ENCODE measurements around the gene PRCC. TPM values are rescaled to one million over a fixed set of nuclear protein-coding genes. Genes with fewer than 3 reads are reported as not detected.

PRCC gene
- total RNA-seq, 1 experiment from 2014 or later = 80.4 TPM

DNA sequence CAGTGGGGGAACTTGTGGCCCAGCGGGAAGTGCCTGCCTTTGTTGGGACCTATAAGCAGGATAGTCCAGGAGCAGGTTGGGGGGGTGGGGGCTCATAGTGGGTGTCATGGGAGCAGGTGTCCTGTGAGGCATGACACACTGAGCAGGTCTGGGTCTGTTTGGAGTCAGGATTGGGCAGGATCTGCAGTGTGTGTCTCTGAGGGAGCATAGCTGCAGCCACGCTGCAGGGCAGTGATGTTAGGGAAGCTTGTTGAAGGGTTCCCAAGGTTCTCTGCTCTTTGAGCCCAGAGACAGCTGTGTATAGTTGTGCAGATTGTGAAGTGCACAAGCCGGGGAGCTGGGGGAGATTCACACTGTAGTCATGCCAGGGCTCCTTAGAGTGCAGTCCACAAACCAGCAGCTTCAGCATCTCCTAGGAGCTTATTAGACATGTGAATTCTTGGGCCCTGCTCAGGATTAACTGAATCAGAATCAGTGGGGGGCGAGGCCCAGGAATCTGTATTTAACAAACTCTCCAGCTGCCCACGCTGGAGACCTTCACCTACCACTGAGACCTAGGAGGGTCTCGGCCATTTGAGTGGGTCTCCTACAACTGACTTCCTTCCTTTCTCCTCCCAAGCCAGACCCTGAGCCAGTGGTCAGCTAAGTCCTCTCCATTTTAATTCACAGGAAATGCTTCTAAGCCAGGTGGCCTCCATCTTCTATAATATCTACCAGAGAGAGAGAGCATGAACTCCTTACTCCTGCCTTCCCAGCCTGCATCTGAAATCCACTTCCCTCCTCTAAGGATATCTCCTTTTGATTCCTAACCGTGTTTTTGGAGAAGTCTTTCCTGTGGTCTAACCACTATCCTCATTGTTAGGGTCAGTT is 80.5 kb downstream of the PRCC start:
- no peak for DNase-seq
- H3K27me3 Mint-ChIP-seq (ENCODE audit: unreplicated experiment) = peaks cover 82% of the 10 kb centered on the region
- no TSS peak for BruUV-seq (replicated peaks)
- H3K27ac Mint-ChIP-seq (ENCODE audit: unreplicated experiment) = no peak overlapping the region
- CTCF ChIA-PET = interaction anchor here (1.0 kb wide), 1 partner anchor 12 kb away, joined by 4 read pairs; no protein-coding TSS in a partner anchor
- no peaks in the 10 kb centered on the region for H3K36me3 Mint-ChIP-seq (ENCODE audit: insufficient read depth, unreplicated experiment)
- TF ChIP-seq, protein P1, sequence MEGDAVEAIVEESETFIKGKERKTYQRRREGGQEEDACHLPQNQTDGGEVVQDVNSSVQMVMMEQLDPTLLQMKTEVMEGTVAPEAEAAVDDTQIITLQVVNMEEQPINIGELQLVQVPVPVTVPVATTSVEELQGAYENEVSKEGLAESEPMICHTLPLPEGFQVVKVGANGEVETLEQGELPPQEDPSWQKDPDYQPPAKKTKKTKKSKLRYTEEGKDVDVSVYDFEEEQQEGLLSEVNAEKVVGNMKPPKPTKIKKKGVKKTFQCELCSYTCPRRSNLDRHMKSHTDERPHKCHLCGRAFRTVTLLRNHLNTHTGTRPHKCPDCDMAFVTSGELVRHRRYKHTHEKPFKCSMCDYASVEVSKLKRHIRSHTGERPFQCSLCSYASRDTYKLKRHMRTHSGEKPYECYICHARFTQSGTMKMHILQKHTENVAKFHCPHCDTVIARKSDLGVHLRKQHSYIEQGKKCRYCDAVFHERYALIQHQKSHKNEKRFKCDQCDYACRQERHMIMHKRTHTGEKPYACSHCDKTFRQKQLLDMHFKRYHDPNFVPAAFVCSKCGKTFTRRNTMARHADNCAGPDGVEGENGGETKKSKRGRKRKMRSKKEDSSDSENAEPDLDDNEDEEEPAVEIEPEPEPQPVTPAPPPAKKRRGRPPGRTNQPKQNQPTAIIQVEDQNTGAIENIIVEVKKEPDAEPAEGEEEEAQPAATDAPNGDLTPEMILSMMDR (IDR thresholded peaks at IDR 0.05; ENCODE audit: unreplicated experiment) = no peak
- no peaks in the 10 kb centered on the region for H3K4me1 Mint-ChIP-seq (ENCODE audit: low read depth, unreplicated experiment)
- H3K4me3 Mint-ChIP-seq (ENCODE audit: low read depth, unreplicated experiment) = no peak overlapping the region
- peaks cover 2% of the 10 kb centered on the region for H3K9me3 Mint-ChIP-seq (ENCODE audit: low read depth, unreplicated experiment)
- intact Hi-C loops (cut with micrococcal nuclease; ENCODE audit: unreplicated experiment) = no loop called here

DNA sequence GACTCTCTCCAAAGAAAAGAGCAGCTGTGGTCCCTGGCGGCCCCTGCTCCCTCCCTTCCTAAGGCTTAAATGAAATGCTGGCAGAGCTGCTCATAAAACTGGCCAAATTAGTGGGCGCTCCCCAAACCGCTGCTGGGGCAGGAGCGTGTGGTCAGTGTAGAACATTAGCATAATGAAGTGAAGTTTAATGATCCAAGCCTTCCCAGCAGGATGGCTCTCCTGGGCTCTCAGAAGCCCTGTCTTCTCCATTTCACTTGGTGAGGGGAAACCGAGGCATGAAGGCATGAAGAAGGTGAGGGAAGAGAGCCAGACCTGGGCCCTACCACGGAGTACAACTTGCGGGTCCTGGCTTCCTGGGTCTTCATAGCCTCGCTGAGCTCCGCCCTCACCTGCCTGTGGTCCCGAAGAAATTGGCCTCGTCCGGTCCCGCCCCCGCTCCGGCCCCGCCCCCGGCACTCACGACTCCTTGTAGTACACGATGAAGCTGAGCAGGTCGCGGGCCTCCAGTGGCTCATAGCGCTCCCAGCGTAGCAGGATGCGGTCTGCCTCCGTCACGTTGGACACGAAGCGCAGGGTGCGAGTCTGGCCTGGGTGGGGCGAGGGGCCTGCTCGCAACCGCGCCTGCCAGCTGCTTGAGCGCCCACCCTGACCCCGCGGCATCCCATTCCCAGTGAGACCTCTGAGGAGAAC is 81.3 kb downstream of the PRCC start:
- H3K27ac Mint-ChIP-seq (ENCODE audit: unreplicated experiment) = no peak overlapping the region

DNA sequence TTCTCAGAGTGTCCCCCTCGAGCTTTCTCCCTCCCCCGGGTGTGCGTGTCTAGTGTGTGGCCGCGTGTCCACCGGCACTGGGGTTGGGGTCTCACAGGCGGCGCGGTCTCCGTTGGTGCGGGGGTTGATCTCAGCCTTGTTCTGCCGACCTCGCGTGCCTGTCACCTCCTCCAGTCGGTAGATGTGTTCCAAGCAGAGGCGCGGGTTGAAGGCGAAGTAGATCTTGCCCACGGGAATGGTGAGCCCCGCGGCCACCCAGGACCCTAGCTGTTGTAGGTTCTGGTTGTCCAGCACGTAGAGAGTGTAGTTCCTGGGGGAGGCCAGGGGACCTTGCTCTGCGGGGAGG is 81.8 kb downstream of the PRCC start:
- Mint-ChIP-seq H3K4me3 (ENCODE audit: low read depth, unreplicated experiment) (no peak overlapping the region), H3K4me1 (ENCODE audit: low read depth, unreplicated experiment) (no peaks in the 10 kb centered on the region), H3K27ac (ENCODE audit: unreplicated experiment) (no peak overlapping the region), H3K9me3 (ENCODE audit: low read depth, unreplicated experiment) (no peaks in the 10 kb centered on the region), H3K27me3 (ENCODE audit: unreplicated experiment) (peaks cover 82% of the 10 kb centered on the region), H3K36me3 (ENCODE audit: insufficient read depth, unreplicated experiment) (no peaks in the 10 kb centered on the region)
- intact Hi-C loops (cut with micrococcal nuclease; ENCODE audit: unreplicated experiment) = no loop called here
- DNase-seq = no peak
- TF ChIP-seq, protein P1 (IDR thresholded peaks at IDR 0.05; ENCODE audit: unreplicated experiment) = no peak
- CTCF ChIA-PET = no interaction called here
- BruUV-seq (replicated peaks) = no TSS peak

More for the DNA sequence above, 81.3 kb downstream of the PRCC start:
- Mint-ChIP-seq H3K9me3 (ENCODE audit: low read depth, unreplicated experiment) (no peaks in the 10 kb centered on the region), H3K4me3 (ENCODE audit: low read depth, unreplicated experiment) (no peak overlapping the region), H3K27me3 (ENCODE audit: unreplicated experiment) (peaks cover 82% of the 10 kb centered on the region), H3K4me1 (ENCODE audit: low read depth, unreplicated experiment) (no peaks in the 10 kb centered on the region), H3K36me3 (ENCODE audit: insufficient read depth, unreplicated experiment) (no peaks in the 10 kb centered on the region)
- TF ChIP-seq, protein P1 (IDR thresholded peaks at IDR 0.05; ENCODE audit: unreplicated experiment) = no peak
- no peak for DNase-seq
- BruUV-seq (replicated peaks) = no TSS peak
- intact Hi-C loops (cut with micrococcal nuclease; ENCODE audit: unreplicated experiment) = no loop called here
- CTCF ChIA-PET = interaction anchor here (1.0 kb wide), 1 partner anchor 11 kb away, joined by 4 read pairs; no protein-coding TSS in a partner anchor

Other genes with a start within 250 kb of the PRCC start
- 66.2 and 93.6 TPM in 2 replicates for gene IQGAP3, start 195.0 kb upstream of the PRCC start, total RNA-seq (2022)
- gene TTC24, start 187.8 kb upstream of the PRCC start, total RNA-seq (2022) = not detected in 2 replicates
- 129 and 143 TPM in 2 replicates for gene NAXE, start 175.8 kb upstream of the PRCC start, total RNA-seq (2022)
- gene GPATCH4, start 166.1 kb upstream of the PRCC start, total RNA-seq (2022) = 52.4 and 57.0 TPM in 2 replicates
- gene HAPLN2, start 148.1 kb upstream of the PRCC start, total RNA-seq (2022) = 0.27 TPM in 1 of 2 replicates, not detected in the other
- not detected in 2 replicates for gene BCAN, start 125.4 kb upstream of the PRCC start, total RNA-seq (2022)
- 6.1 and 7.4 TPM in 2 replicates for gene NES, start 90.1 kb upstream of the PRCC start, total RNA-seq (2022)
- gene CRABP2, start 62.0 kb upstream of the PRCC start, total RNA-seq (2022) = 17.6 and 27.3 TPM in 2 replicates
- 52.7 and 63.8 TPM in 2 replicates for gene METTL25B, start 39.1 kb upstream of the PRCC start, total RNA-seq (2022)
- gene ISG20L2, start 38.8 kb upstream of the PRCC start, total RNA-seq (2022) = 60.9 and 61.6 TPM in 2 replicates
- 130 and 138 TPM in 2 replicates for gene MRPL24, start 26.4 kb upstream of the PRCC start, total RNA-seq (2022)
- 437 and 470 TPM in 2 replicates for gene HDGF, start 15.9 kb upstream of the PRCC start, total RNA-seq (2022)
- 2.9 and 3.1 TPM in 2 replicates for gene SH2D2A, start 49.3 kb downstream of the PRCC start, total RNA-seq (2022)
- gene INSRR, start 91.6 kb downstream of the PRCC start, total RNA-seq (2022) = not detected in 2 replicates
- gene NTRK1, start 93.3 kb downstream of the PRCC start, total RNA-seq (2022) = not detected in 2 replicates
- gene PEAR1, start 126.2 kb downstream of the PRCC start, total RNA-seq (2022) = 3.0 and 3.2 TPM in 2 replicates
- not detected in 2 replicates for gene LRRC71, start 153.1 kb downstream of the PRCC start, total RNA-seq (2022)